ENCODE data around the gene AQP7. TPM values are rescaled to one million over a fixed set of nuclear protein-coding genes. Genes with fewer than 3 reads are reported as not detected.

AQP7 gene
- polyA plus RNA-seq, 1 of the 3 experiments (the other 2 are of a cell fraction), result 0.05 TPM

- H3K36me3 ChIP-seq (replicated peaks in 1 of 2; ENCODE audit: control insufficient read depth in 1 of 2, insufficient read depth in 2 of 2, low read length in 1 of 2), result no peaks in the 10 kb centered on the region
- ChIA-PET CTCF (interaction anchor here (1.0 to 2.4 kb wide), 3 partner anchors 14 to 58 kb away, joined by 3 to 9 read pairs (median 9); no protein-coding TSS in a partner anchor), POLR2A (no interaction called here)
- H3K79me2 ChIP-seq (ENCODE audit: insufficient read depth), result no peaks in the 10 kb centered on the region
- H3K4me3 ChIP-seq (ENCODE audit: low read depth in 2 of 2, low read length in 1 of 2), result no peak overlapping the region
- H3F3A ChIP-seq (replicated peaks; ENCODE audit: insufficient read depth), result no peaks in the 10 kb centered on the region
- 62% methylated on average over 3 of the region's 5 CpGs for WGBS (ENCODE audit: low lambda C conversion rate)
- no peaks in the 10 kb centered on the region for H3K9me2 ChIP-seq
- H3K9me3 ChIP-seq, result no peaks in the 10 kb centered on the region
- no peak for DNase-seq
- no peak overlapping the region for H3K4me2 ChIP-seq
- no peak overlapping the region for H3K27ac ChIP-seq (ENCODE audit: low read depth in 2 of 2, low read length in 1 of 2)
- H2AFZ ChIP-seq (ENCODE audit: low read depth), result no peak overlapping the region
- H3K27me3 ChIP-seq (ENCODE audit: insufficient read depth), result no peaks in the 10 kb centered on the region
- no peak overlapping the region for H3K9ac ChIP-seq
- no peaks in the 10 kb centered on the region for H4K20me1 ChIP-seq (ENCODE audit: insufficient read depth)
- H3K4me1 ChIP-seq (ENCODE audit: control insufficient read depth in 1 of 2, insufficient read depth in 2 of 2, low read depth in 1 of 2, low read length in 1 of 2), result no peaks in the 10 kb centered on the region
- TF ChIP-seq YY1 (IDR thresholded peaks at IDR 0.05; ENCODE audit: low read depth), result no peak
- TF ChIP-seq, protein P1, sequence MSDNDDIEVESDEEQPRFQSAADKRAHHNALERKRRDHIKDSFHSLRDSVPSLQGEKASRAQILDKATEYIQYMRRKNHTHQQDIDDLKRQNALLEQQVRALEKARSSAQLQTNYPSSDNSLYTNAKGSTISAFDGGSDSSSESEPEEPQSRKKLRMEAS (IDR thresholded peaks at IDR 0.05; ENCODE audit: low read depth), result no peak
- TF ChIP-seq, protein P2, sequence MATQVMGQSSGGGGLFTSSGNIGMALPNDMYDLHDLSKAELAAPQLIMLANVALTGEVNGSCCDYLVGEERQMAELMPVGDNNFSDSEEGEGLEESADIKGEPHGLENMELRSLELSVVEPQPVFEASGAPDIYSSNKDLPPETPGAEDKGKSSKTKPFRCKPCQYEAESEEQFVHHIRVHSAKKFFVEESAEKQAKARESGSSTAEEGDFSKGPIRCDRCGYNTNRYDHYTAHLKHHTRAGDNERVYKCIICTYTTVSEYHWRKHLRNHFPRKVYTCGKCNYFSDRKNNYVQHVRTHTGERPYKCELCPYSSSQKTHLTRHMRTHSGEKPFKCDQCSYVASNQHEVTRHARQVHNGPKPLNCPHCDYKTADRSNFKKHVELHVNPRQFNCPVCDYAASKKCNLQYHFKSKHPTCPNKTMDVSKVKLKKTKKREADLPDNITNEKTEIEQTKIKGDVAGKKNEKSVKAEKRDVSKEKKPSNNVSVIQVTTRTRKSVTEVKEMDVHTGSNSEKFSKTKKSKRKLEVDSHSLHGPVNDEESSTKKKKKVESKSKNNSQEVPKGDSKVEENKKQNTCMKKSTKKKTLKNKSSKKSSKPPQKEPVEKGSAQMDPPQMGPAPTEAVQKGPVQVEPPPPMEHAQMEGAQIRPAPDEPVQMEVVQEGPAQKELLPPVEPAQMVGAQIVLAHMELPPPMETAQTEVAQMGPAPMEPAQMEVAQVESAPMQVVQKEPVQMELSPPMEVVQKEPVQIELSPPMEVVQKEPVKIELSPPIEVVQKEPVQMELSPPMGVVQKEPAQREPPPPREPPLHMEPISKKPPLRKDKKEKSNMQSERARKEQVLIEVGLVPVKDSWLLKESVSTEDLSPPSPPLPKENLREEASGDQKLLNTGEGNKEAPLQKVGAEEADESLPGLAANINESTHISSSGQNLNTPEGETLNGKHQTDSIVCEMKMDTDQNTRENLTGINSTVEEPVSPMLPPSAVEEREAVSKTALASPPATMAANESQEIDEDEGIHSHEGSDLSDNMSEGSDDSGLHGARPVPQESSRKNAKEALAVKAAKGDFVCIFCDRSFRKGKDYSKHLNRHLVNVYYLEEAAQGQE (IDR thresholded peaks at IDR 0.05; ENCODE audit: low read depth, low read length), result no peak
- no peak for TF ChIP-seq MXI1 (IDR thresholded peaks at IDR 0.05; ENCODE audit: low read depth, low read length)
- TF ChIP-seq TAF1 (IDR thresholded peaks at IDR 0.05; ENCODE audit: borderline replicate concordance, low read depth, low read length), result no peak
- no peak for TF ChIP-seq GATA2 (CRISPR knock-in tag; IDR thresholded peaks at IDR 0.05)
- TF ChIP-seq TCF12 (IDR thresholded peaks at IDR 0.05), result no peak
- TF ChIP-seq CHD2 (IDR thresholded peaks at IDR 0.05; ENCODE audit: low read length, partially characterized antibody), result no peak
- no peak for TF ChIP-seq EP300 (IDR thresholded peaks at IDR 0.05; ENCODE audit: borderline replicate concordance in 1 of 2, low read depth in 1 of 2, low read length in 1 of 2)
Measured at GRCh38 chr9:33408087-33408486, 5.7 kb upstream of the AQP7 start.

- ChIA-PET POLR2A (no interaction called here), CTCF (interaction anchor here (1.4 to 2.4 kb wide), 2 partner anchors 46 to 59 kb away, joined by 9 read pairs; no protein-coding TSS in a partner anchor)
- no peaks in the 10 kb centered on the region for H3K4me1 ChIP-seq (ENCODE audit: control insufficient read depth in 1 of 2, insufficient read depth in 2 of 2, low read depth in 1 of 2, low read length in 1 of 2)
- no peak overlapping the region for H3K4me3 ChIP-seq (ENCODE audit: low read depth in 2 of 2, low read length in 1 of 2)
- H3K27me3 ChIP-seq (ENCODE audit: insufficient read depth), result no peaks in the 10 kb centered on the region
- no peaks in the 10 kb centered on the region for H3K79me2 ChIP-seq (ENCODE audit: insufficient read depth)
- no peaks in the 10 kb centered on the region for H3K9me2 ChIP-seq
- no peak overlapping the region for H3K9ac ChIP-seq
- H3F3A ChIP-seq (replicated peaks; ENCODE audit: insufficient read depth), result no peaks in the 10 kb centered on the region
- H4K20me1 ChIP-seq (ENCODE audit: insufficient read depth), result no peaks in the 10 kb centered on the region
- H3K36me3 ChIP-seq (replicated peaks in 1 of 2; ENCODE audit: control insufficient read depth in 1 of 2, insufficient read depth in 2 of 2, low read length in 1 of 2), result no peaks in the 10 kb centered on the region
- no peak for DNase-seq
- H3K27ac ChIP-seq (ENCODE audit: low read depth in 2 of 2, low read length in 1 of 2), result no peak overlapping the region
- WGBS (ENCODE audit: low lambda C conversion rate), result 78% methylated on average over 3 of the region's 3 CpGs
- H3K9me3 ChIP-seq, result no peaks in the 10 kb centered on the region
- no peak overlapping the region for H2AFZ ChIP-seq (ENCODE audit: low read depth)
- H3K4me2 ChIP-seq, result no peak overlapping the region
- TF ChIP-seq RFX5 (IDR thresholded peaks at IDR 0.05; ENCODE audit: low read length) (no peak), FOXJ3 (CRISPR knock-in tag; IDR thresholded peaks at IDR 0.05) (no peak), ELF1 (IDR thresholded peaks at IDR 0.05) (no peak), NFIC (IDR thresholded peaks at IDR 0.05; ENCODE audit: borderline replicate concordance) (no peak), SMC3 (IDR thresholded peaks at IDR 0.05; ENCODE audit: low read depth, low read length) (no peak), TEAD4 (IDR thresholded peaks at IDR 0.05; ENCODE audit: borderline replicate concordance, insufficient read depth) (no peak), MEF2A (IDR thresholded peaks at IDR 0.05; ENCODE audit: borderline replicate concordance, low read depth) (no peak), ZBTB33 (IDR thresholded peaks at IDR 0.05; ENCODE audit: borderline replicate concordance, low read depth) (no peak), CTCF (IDR thresholded peaks at IDR 0.05) (no peak), FOXM1 (IDR thresholded peaks at IDR 0.05; ENCODE audit: low read depth) (no peak)
- TF ChIP-seq, protein P3, sequence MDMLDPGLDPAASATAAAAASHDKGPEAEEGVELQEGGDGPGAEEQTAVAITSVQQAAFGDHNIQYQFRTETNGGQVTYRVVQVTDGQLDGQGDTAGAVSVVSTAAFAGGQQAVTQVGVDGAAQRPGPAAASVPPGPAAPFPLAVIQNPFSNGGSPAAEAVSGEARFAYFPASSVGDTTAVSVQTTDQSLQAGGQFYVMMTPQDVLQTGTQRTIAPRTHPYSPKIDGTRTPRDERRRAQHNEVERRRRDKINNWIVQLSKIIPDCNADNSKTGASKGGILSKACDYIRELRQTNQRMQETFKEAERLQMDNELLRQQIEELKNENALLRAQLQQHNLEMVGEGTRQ (IDR thresholded peaks at IDR 0.05; ENCODE audit: borderline replicate concordance, low read depth, low read length), result no peak
Measured at GRCh38 chr9:33407061-33407460, 4.7 kb upstream of the AQP7 start.

Data from SK-N-SH (cell line).